ENCODE results near the gene SPON2.

Gene SPON2

DNA sequence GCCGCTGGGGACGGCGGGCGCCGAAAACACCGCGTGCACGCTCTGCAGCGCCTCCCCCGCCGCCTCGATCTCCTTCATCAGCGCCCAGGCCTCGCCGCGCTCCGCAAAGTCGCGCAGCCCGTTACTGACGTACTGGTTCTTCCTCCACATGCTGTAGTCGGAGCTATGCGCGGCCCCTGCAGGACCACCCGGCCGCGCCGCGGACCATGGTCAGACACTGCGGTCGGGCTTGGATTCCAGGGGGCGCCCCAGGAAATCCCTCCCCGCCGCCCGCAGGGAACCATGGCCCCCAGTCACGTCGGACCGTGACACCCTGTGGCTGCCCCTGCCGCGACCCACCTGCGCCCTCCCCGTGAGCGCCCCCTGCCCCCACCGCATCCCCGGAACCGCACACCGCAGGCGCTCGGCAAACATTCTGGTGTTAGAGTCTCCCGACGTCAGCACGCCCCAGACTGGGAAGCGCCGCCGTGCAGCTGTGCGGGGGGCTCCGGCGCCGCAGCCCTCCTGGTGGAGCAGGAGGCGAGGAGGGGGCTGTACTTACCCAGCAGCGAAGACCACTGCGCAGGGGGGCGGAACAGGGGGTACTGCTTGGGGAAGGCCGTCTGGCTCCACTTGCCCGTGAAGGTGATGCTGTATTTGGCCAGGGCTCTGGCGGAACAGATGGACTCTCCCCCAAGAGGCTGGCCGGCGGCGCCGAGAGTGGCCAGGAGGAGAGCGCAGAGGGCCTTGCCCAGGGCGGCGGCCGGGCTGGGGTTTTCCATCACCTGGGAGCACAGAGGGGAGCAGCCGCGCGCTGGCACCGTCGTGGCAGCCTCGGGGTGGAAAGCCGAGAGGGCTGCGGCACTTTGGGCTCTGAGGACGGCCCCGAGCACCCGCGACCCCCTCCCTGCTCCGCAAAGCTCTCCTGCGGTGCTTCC is 814 bp downstream of the SPON2 start:
- DNase-seq: no peak

DNA sequence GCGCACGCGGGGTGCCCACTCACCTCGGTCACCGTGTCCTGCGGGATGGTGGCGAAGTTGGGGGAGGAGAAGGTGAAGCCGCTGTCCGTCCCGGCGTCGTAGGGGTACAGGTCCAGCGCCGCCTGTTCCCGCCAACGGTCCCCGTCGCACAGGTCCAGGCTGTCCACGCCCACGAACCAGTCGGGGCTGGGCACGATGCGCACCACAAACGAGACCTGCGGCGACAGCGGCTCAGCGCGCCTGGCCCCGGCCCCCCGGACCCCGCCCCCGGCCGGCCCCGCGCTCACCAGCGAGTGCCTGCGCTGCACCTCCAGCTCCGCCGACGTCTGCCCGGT is 1.4 kb downstream of the SPON2 start:
- no peak for DNase-seq

DNA sequence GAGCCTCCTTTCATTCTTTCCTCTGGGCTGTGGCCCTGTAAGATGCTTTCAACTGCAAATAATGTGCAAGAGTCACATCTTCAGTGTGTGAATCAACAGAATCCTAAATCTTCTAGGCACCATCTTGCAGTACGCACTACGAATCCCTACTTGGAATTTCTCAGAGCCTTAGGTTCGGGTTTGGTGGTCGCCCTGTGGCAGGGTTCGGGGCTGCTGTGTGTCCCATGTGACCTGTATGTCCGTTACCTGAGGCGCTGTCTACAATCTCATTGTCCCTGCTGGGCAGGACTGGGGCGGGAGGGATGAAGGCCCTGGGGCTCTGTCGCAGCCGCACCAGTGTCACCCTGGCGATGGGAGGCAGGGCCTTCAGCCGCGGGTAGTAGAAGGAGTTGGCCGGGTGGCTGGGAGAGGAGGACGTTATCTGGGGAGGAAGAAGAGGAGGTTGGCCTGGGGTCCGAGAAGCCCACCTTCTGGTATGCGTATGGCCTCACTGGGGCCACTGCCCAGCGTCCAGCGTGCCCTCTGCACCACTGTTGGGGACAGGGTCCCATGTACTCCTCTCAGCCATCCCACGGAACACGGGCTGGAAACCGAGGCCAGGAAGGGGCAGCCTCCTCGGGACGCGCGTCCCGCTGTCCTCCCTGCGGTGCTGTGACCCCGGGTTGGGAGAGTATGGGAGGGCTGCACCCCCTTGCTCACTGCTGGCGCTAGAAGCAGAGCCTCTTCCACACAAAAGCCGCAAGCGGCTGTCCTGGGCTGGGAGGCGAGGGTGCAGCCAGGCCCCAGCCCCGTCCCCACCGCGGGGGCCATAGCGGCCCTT is 2.0 kb downstream of the SPON2 start:
- DNase-seq: no peak

DNA sequence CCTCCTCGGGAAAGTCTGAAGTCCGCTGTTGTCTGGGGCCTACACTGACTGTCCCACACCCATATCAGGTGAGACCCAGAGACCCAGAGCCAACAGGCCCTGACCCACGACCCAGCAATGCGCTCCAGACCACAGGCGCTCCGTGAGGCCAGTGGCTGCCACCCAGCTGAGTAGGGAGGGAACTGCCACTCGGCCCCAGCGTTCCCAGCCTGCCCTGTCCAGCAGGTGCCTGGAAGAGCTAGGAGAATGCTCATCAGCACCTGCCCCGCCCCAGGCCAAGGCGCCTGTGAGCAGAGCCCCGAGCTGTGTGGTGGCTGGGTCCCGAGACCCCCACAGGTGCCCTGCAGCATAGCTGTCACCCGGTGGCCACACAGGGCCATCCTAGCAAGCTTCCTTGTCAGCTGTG is 2.7 kb downstream of the SPON2 start:
- DNase-seq: no peak

DNA sequence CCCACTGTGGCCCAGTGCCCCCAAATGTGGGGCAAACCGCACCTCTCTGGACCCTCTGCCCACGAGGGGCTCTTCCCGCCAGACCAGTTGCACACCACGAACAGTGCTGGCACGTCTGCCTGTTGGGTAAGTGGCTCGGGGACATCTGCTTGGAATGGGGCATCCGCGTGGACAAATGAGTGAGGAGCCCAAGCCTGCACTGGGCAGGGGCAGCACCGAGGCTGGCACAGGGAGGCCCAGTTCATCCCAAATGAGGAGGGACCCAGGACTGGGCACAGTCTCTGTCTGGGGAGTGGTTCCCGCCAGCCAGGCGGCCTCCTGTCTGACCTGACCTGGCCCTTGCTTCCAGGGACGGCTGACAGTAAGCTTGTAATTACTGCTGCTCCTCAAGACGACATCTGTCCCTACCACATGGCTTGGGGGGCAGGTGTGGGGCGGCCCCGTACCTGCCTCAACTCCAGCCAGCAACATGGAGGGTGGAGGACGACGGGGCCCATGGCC is 3.2 kb downstream of the SPON2 start:
- no peak for DNase-seq

DNA sequence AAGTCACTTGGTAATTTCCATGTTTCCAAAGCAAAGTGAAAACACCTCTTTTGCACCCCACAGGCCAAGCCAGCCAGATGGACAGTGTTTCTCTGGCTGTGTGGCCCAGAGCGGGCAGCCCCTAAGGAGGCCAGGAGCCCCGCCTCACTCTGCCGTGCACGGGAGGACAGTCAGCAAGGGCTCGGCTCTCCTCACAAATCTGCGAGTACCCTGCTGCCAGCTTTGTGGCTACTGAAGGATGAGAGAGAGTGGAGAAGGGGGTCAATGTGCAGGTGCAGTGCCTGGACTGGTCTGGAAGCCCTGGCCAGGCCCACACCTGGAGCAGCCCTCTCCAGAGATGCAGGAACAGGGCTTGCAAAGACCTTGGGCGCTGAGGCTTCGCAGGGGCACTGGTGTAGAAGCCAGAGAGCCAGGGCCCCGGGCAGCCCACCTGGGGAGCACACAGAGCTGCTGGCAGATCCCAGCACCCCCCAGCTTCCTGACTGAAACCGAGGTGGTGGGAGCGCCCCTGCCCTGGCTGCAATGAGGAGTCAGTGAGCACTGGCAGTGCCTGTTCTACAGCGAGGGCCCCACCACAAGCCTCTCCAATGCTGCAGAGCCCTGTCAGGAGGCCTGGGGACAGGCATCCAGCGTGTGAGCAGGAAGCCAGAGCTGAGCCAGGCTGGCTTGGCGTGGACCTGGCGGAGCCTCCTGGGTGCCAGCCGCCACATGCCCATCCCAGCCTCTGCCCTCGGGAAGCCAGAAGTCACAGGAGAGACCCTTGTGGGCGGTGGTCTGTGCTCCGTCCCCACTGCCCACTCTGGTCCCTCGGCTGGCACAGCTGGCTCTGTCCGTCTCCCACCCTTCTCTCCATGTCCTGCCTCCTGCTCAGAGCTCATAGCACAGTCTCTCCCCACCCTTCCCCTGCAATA is 3.9 kb downstream of the SPON2 start:
- no peak for DNase-seq

DNA sequence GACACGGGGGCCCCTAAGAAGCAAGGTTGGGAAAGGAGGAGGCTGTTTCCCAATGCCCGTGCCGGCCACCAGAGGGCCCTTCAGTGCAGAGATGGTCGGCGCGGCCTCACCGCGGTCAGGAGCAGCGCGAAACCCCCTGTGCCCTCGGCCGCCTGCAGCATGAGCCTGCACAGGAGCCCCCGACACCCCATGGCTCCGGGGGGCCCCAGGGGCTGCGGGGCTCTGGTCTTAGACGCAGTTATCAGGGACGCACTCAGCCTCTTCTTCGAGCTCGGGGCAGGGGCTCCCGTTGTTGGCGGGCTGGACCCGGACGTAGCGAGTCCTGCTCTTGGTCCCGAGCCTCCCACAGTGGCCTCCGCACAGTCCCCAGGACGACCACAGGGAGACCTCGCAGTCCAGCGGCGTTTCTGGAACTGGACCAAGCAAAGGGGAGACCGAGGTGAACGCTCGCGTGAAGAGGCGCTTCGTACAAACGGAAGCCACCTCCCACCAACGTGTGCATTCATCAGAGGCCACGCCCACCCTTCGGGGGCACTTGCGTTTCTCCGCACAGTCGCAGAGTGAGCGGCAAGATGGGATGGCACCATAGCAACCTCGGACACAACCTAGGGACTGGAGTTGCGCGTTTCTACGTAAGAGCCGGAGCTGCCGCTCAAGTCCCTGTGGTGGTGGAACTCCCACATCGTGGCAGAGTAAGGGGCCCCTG is 5.0 kb downstream of the SPON2 start:
- DNase-seq: peak; percentile 81

DNA sequence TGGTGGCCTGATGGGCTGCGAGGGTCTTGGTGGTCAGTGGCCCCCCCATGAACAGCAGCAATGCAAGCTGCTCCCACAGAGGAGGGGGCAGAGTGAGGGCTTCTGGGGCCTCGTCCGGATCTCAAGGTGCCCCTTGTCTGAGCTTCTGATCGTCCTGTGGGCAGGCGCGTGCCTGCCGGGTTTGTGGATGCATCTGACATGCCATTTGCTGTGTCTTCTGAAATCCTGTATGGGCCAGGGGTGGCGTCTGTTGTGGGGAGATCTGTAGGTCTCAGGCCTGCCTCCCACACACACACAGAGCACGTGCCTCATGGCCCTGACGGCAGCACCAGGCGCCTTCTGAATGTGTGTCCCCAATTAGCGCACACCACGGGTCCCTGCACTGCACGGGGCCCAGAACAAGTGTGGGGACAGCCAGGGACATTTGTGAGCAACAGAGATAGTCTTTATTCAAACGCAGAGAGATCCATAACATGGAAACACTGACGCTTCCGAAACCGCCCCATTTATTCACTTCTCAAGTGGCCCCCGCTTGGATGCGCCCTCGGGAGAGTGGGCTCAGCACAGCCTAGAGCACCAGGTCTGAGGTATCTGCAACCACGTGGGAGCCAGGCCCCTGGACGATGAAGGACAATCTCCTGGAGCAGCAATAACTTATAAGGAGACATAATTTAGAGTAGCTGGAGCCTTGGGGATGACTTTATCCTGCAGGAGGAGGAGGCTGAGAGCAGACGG is 5.7 kb downstream of the SPON2 start:
- no peak for DNase-seq

DNA sequence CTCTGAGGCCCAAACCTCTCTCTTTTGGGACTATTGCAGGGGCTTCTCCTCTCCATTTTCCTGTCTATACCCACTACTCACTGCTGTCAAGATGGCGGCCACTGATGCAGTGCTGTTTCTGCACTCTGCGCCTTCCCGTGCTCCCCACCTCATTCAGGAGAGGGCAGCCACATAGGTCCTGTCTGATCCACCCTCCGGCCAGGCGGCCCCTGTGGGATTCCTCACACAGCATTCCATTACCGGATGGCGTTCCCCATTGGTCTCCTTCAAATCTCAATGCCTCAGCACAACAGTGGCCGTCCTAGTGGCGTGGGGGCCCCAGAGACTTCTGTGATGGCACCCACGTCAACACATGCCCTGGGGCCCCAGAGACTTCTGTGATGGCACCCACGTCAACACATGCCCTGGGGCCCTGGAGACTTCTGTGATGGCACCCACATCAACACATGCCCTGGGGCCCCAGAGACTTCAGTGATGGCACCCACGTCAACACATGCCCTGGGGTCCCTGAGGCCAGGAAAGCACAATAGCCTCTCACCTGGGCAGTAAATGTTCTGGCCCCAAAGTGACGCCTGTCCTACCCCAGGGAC is 7.3 kb downstream of the SPON2 start:
- DNase-seq: no peak

DNA sequence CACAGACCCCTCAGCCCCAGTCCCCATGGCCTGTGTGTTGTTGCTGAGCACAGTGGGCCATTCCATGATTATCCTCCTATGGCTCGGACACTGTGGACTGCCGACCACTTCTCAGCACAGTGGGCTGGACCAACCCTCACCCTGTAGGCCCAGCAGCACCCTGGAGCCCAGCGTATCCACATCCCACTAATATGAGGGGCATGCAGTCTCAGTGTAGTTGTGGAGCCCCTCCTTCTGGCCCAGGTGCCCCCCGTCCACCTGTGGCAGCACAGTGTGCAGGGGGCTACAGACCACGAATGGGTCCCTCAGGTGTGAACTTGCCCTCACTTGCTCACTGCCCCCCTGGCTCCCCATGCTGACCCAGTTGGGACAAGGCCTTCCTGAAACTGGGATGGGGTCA is 7.9 kb downstream of the SPON2 start:
- no peak for DNase-seq

DNA sequence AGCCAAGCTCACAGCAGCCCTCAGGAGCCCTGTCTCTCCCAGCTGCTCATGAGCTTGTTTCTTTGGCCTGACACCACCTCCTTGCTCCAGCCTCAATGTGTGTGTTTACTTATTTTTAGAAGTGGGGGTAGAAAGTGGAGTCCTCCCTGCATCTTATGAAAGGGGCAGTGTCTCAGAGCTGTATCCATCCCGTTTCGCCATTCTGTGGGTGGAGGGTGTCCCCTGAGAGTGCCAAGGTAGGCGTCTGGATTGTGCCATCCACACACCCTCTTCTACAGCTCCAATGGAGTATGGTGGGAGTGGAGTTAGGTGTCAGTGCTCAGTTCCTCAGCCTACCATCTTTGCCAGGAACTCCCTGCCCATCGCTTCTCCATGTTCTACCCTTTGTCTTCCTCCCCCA is 8.3 kb downstream of the SPON2 start:
- no peak for DNase-seq

DNA sequence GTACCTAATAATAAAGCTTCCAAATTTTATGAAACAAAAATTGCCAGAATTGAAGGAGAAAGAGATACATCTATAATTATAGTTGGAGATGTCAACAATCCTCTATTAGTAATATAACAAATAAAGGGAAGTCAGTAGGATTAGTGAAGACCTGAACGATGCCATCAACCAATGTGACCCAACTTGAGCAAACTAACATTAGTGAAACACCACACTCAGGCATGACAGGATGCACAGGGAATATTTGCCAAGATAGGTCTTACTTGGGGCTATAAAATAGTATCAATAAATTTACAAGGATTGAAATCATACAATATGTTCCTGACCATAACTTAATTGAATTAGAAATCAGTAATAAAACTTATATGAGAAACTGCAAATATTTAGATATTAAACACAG is 12.0 kb downstream of the SPON2 start:
- DNase-seq: no peak

DNA sequence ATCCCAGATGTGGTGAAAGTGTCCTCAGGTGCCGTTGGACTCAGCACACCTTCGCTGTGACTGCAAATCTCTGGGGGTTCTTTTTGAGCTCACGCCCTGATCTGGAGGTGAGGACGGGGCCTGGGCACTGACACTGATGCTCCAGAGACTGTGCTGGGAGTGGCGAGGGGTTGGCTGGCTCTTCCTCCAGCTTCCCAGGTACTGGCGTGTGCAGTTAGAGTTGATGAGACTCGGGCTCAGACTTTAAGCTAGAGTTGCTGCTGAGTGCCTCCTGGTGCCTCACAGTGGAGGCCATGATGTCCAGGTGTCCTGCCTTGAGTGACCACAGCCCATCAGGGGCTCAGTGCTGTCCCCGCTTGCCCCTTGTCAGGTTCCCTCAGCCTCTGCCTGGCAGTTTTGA is 16.3 kb downstream of the SPON2 start:
- DNase-seq: no peak

DNA sequence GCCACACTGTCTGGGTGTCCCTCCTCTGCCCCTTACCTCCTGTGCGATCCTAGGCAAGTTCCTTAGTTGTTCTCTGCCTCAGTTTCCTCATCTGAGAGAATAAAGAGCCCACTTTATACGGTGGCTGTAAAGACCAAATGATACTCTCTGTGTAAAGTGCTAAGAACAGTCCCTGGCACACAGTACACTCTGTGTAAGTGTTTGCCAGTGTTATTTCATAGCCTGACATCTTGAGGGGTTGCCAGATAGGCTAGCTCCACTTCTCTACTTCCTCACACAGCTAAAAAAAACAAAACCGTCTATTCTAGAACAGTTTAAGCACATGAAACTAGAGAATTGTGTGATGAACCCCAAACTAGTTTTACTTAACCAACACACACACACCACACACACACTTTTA is 17.1 kb downstream of the SPON2 start:
- no peak for DNase-seq

DNA sequence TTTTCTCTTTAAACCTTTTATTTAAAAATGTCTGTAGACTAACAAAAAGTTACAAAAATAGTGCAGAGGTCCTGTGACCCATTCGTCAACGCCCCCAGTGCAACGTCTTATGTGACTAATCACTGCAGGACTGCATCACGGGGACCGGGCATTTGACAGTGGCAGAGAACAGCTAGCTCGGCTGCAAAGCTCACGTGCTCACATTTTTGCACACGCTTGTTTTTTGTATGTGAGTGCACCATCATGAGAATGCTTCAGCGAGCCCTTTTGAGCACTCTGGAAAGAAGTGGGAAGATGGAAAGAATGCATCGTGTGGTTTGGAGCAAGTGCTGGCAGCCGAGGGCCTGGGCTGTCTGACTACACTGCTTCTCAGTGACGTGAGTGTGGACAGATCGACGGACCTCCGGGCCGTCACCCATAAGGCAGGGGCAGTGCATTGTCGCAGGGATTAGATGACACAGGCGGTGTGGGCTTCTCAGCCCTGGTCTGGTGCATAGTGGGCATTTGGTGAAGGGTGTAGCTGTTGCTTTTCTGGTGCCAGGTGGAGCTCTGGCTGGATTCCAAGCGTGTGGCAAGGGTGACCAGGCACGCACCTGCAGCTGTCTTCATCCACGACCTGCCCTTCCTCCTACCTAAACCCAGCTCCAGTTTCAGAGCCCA is 17.7 kb downstream of the SPON2 start:
- DNase-seq: no peak

DNA sequence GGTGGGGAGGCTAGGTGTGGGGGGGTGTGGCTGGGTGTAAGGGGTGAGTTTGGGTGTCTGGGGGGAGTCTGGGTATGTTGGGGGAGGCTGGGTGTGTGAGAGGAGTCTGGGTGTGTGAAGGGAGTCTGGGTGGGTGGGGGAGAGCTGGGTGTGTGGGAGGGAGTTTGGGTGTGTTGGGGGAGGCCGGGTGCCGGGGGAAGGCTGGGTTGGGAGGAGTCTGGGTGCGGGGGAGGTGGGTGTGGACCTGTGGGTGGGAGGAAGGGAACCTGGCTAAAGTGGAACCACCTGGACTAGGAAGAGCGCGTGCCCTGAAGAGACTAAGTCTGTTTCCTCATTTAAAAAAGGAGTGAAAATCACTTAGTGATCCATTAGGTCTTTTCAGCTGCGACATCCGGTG is 18.3 kb downstream of the SPON2 start:
- no peak for DNase-seq

DNA sequence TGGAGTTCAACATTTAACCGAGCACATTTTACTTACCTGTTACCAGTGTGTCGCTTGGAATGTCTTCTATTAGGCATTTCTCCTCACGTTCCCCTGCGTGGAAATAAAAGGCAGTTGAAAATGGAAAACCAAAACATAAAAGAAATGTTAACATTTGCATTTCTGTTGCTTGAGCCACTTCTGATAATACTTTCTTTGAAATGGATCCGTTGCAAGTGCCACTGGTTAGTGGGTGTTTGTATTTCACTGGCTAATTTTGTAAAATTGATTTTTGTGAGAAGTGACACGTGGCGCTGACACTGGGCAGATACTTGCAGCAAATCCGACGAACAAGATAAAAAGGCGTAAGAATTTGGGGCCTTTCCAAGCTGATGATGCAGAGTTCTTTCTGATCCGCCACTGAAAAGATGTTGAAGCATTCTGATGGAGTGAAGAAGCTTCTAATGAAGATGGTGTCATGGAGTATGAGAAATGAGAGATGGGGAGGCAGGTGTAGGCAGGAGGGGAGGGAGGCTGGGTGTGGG is 18.8 kb downstream of the SPON2 start:
- DNase-seq: no peak

DNA sequence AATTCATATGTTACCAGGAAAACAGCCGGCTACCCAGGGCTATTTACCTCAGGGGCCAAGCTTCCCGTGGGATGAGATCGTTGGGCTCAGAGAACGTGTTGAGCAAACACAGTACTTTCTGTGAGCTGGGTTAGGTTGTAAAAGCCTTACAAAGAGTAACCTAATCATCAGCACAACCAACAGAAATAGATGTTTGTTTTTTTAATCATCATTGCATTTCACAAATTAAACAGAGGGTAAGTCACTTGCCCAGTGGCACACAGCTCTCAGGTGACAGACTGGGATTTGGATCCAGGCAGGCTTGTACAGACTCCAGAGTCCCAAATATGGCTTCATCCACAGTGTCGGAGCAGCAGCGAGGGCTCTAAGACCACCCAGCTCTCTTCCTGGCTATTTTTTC is 20.1 kb downstream of the SPON2 start:
- DNase-seq: no peak

DNA sequence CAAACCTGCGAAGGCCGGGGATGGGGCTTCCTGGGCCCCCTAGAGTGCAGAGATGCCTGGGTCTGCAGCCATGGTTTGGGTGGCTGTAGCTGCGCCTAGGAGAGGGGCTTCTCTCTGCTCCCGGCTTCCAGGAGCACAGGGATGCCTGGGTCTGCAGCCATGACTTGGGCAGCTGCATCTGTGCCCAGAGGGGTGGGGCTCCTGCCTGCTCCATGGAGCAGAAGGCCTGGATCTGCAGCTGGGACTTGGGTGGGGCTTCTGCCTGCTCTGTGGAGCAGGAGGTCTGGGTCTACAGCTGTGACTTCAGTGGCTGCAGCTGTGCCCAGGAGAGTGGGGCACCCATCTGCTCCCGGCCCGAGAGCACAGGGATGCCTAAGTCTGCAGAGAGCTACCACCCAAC is 20.8 kb downstream of the SPON2 start:
- no peak for DNase-seq

DNA sequence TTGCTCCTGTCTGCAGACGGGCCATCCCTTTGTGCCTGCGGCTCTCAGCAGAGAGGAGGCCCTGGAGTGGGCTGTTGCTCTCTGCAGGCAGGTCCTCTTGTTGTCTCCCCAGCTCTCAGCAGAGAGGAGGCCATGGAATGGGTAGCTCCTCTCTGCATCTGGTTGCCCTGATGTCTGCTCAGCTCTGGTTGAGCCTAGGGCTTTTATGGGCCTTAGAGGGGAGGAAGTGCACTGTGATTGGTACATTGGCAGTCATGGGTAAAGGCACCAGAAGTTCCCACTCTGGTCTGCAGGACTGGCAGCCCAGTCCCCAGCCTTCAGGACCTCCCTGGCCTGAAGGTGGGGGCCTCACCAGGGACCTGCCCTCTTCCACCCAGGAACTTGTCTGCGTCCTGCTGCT is 21.5 kb downstream of the SPON2 start:
- no peak for DNase-seq

All from 8988T (cell line).